Left renal pelvis (tissue), 4 donors: ENCODE data around the gene ZDHHC12. TPM values are rescaled to one million over a fixed set of nuclear protein-coding genes. Genes with fewer than 3 reads are reported as not detected.
"Not testable (repeated sequence)": the region's sequence is repeated elsewhere in the genome, so short reads cannot be mapped to it uniquely, and the experiment has no call there.

Experiments
- DNase-seq, 4 donors: peaks; one replicate each; pipeline ENCODE4 v3.0.0-alpha.2; 2013; ENCODE audit warnings: low read depth in 4 of 4, low spot score in 3 of 4
- polyA plus RNA-seq, 4 donors: library from polyadenylated mRNA; unstranded; fragments of 120-200 nt; gene quantifications; one replicate each; pipeline ENCODE4 v1.2.1, GENCODE V29; 2013; ENCODE audit not compliant: insufficient read length in 4 of 4

ZDHHC12 gene
- polyA plus RNA-seq, 4 donors, result 5.6 to 23.0 (median 17.0) TPM

GRCh38 chr9:128713411-128713780 lies 10.5 kb downstream of the ZDHHC12 start:
- DNase-seq, result no peak

- no peak for DNase-seq
Observed at GRCh38 chr9:128712451-128713410, 11.2 kb downstream of the ZDHHC12 start.

GRCh38 chr9:128707446-128707845 lies 16.5 kb downstream of the ZDHHC12 start:
- DNase-seq, result no peak

GRCh38 chr9:128706671-128707381 lies 17.1 kb downstream of the ZDHHC12 start:
- no peak for DNase-seq

GRCh38 chr9:128706045-128706444 lies 17.9 kb downstream of the ZDHHC12 start:
- no peak for DNase-seq

GRCh38 chr9:128705051-128705965 lies 18.6 kb downstream of the ZDHHC12 start:
- no peak for DNase-seq

GRCh38 chr9:128704356-128704670 lies 19.6 kb downstream of the ZDHHC12 start:
- DNase-seq, result no peak

- DNase-seq, result no peak
Observed at GRCh38 chr9:128703616-128704355, 20.1 kb downstream of the ZDHHC12 start.

- DNase-seq, result no peak
Observed at GRCh38 chr9:128702949-128703615, 20.8 kb downstream of the ZDHHC12 start.

GRCh38 chr9:128702445-128702948 lies 21.4 kb downstream of the ZDHHC12 start, which contains the start of gene PKN3:
PKN3 (plus strand) TSS chr9:128702503; CDS start chr9:128702916, 413 bp downstream.
- peak in 2 of 4 donors; percentile 78 to 79 for DNase-seq

GRCh38 chr9:128701227-128701854 lies 22.6 kb downstream of the ZDHHC12 start:
- no peak for DNase-seq

- not testable (repeated sequence) for DNase-seq
Observed at GRCh38 chr9:128699096-128699795, 24.7 kb downstream of the ZDHHC12 start.

- no peak for DNase-seq
Observed at GRCh38 chr9:128696923-128697707, 26.8 kb downstream of the ZDHHC12 start.

- DNase-seq, result no peak
Observed at GRCh38 chr9:128694344-128694743, 29.6 kb downstream of the ZDHHC12 start.

- not testable (repeated sequence) for DNase-seq
Observed at GRCh38 chr9:128693738-128694137, 30.2 kb downstream of the ZDHHC12 start.

- DNase-seq, result no peak
Observed at GRCh38 chr9:128690684-128691034, 33.3 kb downstream of the ZDHHC12 start.
